Peyer's patch (tissue), 4 donors: Measurements from ENCODE around the gene DPCD.

ENCODE experiments used
- POLR2A ChIP-seq, 2 donors: fragments of 450-650 bp; IDR thresholded peaks; one replicate each; pipeline ENCODE4 v1.5.1; 2017; ENCODE audit warnings: antibody characterized with exemption in 2 of 2, mild to moderate bottlenecking in 2 of 2, moderate library complexity in 2 of 2
- TF ChIP-seq, protein P1 (sequence below), 6 experiments: fragments of 450-650 bp in 4 of 6; fragments of 200-600 bp in 2 of 6; sonication (generic) in 1 of 6; IDR thresholded peaks; one replicate each; pipeline ENCODE4 v1.5.1; 2017 to 2019; ENCODE audit warnings: antibody characterized with exemption in 6 of 6, mild to moderate bottlenecking in 3 of 6, moderate library complexity in 1 of 6

DNA sequence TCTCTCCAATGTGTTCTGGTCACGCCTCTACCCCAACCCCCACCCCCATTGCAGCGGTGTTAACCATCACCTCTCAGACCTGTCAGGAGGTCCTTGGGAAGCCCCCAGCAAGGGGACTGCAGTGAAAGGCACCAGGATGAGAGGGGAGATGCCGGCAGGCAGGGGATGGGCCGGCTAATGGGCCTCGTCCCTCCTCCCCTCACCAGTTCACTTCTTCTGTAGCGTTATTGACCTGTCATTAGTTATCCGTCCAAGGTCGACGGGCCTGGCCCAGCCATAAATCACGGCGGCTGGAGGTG is 18.8 kb upstream of the DPCD start:
- TF ChIP-seq, protein P1, sequence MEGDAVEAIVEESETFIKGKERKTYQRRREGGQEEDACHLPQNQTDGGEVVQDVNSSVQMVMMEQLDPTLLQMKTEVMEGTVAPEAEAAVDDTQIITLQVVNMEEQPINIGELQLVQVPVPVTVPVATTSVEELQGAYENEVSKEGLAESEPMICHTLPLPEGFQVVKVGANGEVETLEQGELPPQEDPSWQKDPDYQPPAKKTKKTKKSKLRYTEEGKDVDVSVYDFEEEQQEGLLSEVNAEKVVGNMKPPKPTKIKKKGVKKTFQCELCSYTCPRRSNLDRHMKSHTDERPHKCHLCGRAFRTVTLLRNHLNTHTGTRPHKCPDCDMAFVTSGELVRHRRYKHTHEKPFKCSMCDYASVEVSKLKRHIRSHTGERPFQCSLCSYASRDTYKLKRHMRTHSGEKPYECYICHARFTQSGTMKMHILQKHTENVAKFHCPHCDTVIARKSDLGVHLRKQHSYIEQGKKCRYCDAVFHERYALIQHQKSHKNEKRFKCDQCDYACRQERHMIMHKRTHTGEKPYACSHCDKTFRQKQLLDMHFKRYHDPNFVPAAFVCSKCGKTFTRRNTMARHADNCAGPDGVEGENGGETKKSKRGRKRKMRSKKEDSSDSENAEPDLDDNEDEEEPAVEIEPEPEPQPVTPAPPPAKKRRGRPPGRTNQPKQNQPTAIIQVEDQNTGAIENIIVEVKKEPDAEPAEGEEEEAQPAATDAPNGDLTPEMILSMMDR (IDR thresholded peaks at IDR 0.05): no peak
- no peak for TF ChIP-seq POLR2A (IDR thresholded peaks at IDR 0.05)
